Measurements from ENCODE around the gene CDYL2.
"Not testable (repeated sequence)": the region's sequence is repeated elsewhere in the genome, so short reads cannot be mapped to it uniquely, and the experiment has no call there.

Gene CDYL2

DNA sequence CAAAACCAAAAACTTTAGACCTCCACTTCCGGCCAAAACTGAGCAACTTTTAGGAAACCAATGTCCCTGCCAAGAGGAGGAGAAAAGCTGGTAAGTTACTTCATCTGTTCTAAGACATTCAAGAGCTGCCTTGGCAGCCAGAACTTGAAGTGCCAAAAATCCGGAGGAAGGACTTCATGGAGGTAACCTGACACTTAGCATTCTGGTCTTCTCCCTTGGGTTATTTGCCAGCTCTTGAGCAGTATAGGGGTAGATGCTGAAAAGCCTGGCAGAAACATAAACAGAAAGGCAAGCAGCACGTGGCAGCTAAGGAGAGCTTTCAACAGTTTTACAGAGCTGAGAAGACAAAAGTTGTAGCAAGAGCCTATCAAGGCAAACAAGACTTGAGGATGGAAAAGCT lies 53.2 kb downstream of the CDYL2 start:
- in situ Hi-C loops (cut with MboI; ENCODE audit: low sequenced_read_pairs), result no loop called here

GRCh38 chr16:80746231-80746630 lies 58.2 kb downstream of the CDYL2 start:
- in situ Hi-C loops (cut with MboI; ENCODE audit: low sequenced_read_pairs), result no loop called here

DNA sequence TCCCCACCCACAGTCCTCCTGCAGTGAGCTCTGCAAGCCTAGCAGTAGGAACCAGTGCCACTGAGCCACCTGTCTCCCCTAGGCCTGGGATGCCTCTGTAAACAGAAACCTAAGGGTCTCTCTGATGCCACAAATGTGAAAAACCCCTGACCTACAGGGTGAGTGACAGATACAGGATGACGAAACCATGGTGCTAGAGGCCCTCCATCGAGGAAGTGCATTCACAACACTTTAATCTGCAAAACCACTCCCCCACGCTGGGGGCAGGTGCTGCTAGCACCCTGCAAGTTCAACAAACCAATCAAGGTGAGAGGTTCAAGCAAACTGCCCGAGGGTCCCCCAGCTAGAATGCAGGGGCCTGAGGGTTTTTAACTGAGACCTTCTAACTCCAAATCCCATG lies 59.5 kb downstream of the CDYL2 start:
- in situ Hi-C loops (cut with MboI; ENCODE audit: low sequenced_read_pairs), result no loop called here

DNA sequence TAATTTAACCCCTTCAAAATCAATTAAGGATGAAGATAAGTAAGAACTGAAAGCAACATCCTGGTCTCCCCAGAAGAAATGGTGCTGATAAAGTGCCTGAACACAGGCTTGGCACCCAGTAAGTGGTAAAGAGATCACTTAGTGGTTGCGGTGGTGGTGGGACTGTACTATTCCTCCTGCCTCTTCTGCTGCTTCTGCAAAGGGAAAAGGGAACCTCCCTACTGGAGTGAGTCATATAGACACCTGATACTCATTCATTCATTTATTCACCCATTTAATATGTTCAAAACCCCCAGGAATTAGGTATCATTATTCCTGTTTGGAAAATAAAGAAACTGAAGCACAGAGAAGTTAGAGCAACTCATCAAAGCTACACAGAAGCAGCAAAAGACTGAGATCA lies 60.6 kb downstream of the CDYL2 start:
- in situ Hi-C loops (cut with MboI; ENCODE audit: low sequenced_read_pairs), result no loop called here

GRCh38 chr16:80743273-80743672 lies 61.1 kb downstream of the CDYL2 start:
- in situ Hi-C loops (cut with MboI; ENCODE audit: low sequenced_read_pairs), result no loop called here

DNA sequence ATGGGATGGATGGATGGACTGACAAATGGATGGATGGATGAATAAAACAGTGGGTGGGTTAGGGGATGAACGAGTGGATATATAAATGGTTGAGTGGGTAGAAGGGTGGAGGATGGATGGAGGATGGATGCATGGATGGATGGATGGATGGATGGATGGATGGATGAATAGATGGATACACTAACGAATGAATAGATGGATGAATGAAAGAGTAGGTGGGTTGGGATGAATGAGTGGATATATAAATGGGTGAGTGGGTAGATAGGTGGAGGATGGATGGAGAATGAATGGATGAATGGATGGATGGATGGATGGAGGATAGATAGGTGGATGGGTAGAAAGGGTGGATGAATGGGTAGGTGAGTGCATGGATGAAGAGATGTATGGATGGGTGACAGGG lies 62.1 kb downstream of the CDYL2 start:
- in situ Hi-C loops (cut with MboI; ENCODE audit: low sequenced_read_pairs), result no loop called here

DNA sequence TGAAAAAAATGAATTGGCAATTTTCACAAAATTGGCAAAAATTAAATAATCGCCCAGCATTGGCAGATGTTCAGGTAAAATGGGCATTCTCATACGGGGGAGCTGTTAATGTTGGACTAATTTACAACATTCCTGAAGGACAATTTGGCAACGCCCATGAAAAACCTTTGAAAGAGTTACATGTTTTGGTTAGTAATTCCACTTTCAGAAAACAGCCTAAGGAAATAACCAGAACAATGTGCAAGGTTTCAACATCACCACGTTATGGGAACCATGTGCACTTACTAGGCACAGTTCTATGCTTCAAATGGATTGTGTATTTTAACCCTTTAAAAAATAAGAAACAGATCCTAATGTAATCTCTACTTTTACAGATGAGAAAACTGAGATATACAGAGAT lies 62.7 kb downstream of the CDYL2 start:
- in situ Hi-C loops (cut with MboI; ENCODE audit: low sequenced_read_pairs), result no loop called here

DNA sequence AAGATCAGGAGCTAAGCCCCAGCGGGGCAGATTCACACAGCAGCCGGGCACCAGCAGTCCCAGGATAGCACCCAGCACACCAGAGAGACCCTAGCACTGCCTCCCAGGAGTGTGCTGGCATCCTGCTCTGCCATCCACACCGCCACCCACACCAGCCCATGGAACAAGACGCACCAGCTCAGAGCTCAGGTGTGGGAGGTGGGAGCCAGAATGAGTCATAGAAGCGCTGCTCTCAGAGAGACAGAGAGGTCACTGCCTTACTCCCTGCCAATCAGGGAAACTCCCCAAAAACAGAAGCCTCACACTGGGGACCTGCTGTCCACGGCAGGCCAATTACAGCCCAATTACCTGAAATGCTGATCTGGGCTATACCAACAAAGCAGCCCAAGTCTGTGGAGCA lies 64.9 kb downstream of the CDYL2 start:
- in situ Hi-C loops (cut with MboI; ENCODE audit: low sequenced_read_pairs), result no loop called here

DNA sequence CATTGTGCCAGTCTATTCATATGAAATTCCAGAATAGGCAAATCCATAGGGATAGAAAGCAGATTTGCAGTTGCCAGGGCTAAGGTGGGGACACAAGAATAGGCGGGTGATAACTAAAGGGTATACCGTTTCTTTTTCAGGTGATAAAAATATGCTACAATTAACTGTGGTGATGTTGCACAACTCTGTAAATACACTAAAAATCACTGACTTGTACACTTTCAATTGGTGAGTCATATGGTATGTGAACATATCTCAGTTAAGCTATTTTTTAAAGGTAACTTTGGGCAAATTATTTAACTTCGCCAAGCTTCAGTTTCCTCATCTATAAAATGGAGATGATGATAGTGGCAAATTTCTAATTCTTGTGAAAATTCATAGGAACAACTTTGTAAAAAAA lies 65.9 kb downstream of the CDYL2 start:
- in situ Hi-C loops (cut with MboI; ENCODE audit: low sequenced_read_pairs), result no loop called here

- in situ Hi-C loops (cut with MboI; ENCODE audit: low sequenced_read_pairs), result no loop called here
Measured at GRCh38 chr16:80735846-80736245, 68.6 kb downstream of the CDYL2 start.

DNA sequence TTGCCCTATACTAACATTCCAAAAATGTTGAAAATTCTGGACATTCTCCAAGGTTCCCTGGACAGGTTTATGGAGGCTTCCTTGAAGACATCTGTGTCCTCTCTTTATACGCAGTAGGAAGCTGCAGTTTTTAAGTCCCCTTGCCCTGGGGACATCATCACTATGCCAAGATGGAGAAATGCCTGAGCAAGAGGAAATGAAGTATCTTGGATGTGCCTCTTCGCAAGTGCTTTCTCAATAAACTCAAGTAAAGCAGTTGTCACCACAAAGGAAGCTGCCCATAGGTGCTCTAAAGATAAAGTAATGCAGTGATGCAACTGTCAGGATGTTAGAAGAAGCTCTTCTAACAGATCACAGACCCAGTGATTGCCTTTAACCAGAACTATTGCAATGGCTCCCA lies 71.0 kb downstream of the CDYL2 start:
- in situ Hi-C loops (cut with MboI; ENCODE audit: low sequenced_read_pairs), result no loop called here

DNA sequence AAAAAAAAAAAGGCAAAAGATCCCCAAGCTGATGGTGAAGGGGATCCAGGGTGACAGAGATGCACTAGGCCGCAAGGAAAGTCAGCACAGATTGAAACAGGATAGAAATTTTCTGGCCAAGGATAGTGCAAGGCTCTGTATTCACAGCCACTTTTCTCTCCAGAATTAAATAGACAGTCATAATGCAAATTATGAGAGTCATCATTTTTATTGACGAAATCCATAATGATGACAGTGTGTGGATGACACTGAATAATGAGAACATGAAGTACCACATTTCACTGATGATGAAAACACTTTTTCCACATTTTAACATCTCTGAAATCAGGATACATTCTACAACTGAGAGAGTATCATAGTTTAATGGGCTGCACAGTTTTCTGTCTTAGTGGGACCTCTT lies 72.5 kb downstream of the CDYL2 start:
- in situ Hi-C loops (cut with MboI; ENCODE audit: low sequenced_read_pairs), result no loop called here

DNA sequence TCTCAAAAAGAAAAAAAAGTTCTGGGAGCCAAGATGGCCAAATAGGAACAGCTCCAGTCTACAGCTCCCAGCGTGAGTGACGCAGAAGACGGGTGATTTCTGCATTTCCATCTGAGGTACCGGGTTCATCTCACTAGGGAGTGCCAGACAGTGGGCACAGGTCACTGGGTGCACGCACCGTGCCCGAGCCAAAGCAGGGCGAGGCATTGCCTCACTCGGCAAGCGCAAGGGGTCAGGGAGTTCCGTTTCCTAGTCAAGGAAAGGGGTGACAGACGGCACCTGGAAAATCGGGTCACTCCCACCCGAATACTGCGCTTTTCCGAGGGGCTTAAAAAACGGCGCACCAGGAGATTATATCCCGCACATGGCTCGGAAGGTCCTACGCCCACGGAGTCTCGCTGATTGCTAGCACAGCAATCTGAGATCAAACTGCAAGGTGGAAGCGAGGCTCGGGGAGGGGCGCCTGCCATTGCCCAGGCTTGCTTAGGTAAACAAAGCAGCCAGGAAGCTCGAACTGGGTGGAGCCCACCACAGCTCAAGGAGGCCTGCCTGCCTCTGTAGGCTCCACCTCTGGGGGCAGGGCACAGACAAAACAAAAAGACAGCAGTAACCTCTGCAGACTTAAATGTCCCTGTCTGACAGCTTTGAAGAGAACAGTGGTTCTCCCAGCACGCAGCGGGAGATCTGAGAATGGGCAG lies 77.2 kb downstream of the CDYL2 start:
- in situ Hi-C loops (cut with MboI; ENCODE audit: low sequenced_read_pairs), result not testable (repeated sequence)

- in situ Hi-C loops (cut with MboI; ENCODE audit: low sequenced_read_pairs), result no loop called here
Measured at GRCh38 chr16:80725566-80726162, 78.7 kb downstream of the CDYL2 start.

- in situ Hi-C loops (cut with MboI; ENCODE audit: low sequenced_read_pairs), result no loop called here
Measured at GRCh38 chr16:80723981-80724380, 80.4 kb downstream of the CDYL2 start.

GRCh38 chr16:80723091-80723490 lies 81.3 kb downstream of the CDYL2 start:
- in situ Hi-C loops (cut with MboI; ENCODE audit: low sequenced_read_pairs), result no loop called here

DNA sequence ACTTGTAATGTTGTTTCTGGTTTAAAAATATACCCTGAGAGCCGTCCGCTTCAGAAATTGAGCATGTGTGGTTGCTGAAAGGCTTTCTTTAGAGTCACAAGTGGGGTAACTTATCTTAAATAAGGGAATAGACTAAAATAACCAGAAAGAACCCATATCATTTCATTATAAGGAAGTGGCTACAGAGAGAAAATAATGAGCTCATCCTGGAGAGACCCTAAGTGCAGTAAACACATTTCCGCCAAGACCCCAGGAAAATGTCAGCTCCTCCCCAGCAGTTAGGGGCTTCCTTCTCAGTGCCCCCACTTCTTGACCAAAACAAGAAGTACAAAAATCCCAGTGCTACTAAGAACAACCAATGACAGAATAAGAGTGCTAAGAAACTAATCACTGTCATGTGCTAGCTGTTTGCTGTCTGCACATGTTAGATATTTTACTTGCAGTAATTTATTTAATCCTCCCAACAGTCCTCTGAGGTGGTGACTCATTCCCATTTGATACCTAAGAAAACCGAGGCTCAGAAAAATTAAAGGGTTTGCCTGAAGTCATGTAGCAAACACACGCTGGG lies 83.5 kb downstream of the CDYL2 start:
- in situ Hi-C loops (cut with MboI; ENCODE audit: low sequenced_read_pairs), result no loop called here

GRCh38 chr16:80719573-80719972 lies 84.8 kb downstream of the CDYL2 start:
- in situ Hi-C loops (cut with MboI; ENCODE audit: low sequenced_read_pairs), result no loop called here

GRCh38 chr16:80718480-80719220 lies 85.7 kb downstream of the CDYL2 start:
- in situ Hi-C loops (cut with MboI; ENCODE audit: low sequenced_read_pairs), result no loop called here

DNA sequence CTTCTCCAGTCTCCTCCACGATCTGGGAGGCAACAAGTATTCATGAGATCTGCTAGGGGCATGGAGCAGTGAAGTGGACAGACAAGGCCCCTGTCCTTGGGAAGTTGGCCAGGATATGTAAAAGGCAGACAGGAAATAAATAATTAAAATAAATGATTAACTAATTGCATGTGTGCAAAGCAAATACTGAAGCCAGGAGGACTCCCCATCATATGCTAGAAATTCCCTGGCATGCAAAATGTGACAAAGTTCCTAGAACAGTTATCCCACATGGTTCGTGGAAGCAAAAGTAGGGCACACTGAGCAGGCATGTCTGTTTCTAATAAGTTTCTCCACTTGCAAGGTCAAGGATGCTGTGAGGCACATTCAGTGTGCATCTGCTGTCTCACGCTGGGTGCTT lies 86.8 kb downstream of the CDYL2 start:
- in situ Hi-C loops (cut with MboI; ENCODE audit: low sequenced_read_pairs), result no loop called here

- in situ Hi-C loops (cut with MboI; ENCODE audit: low sequenced_read_pairs), result no loop called here
Measured at GRCh38 chr16:80716564-80717139, 87.7 kb downstream of the CDYL2 start.

DNA sequence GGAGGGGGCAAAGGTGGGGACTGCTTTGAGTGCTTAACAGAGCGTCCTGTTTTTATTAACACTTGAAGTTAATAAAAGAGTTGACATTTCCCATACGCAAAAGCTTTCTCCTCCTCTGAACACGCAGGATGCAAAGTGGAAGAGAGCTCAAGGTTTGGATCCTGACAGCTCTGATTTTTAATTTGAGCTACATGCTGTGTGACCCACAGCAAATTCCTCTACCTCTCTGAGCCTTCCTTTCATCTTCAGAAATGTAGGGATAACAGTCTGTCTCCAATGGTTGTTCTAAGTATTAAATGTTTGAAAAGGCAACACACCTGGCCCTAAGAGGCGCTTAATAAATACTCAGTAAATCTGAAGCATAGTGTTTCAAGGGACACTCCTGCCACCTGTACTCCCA lies 93.0 kb downstream of the CDYL2 start:
- in situ Hi-C loops (cut with MboI; ENCODE audit: low sequenced_read_pairs), result no loop called here
